GM19467 (cell line): ENCODE data around the gene DEF6.

Experiments used
- ATAC-seq: cut with Tn5 transposase; IDR thresholded peaks from one replicate; pipeline ENCODE4 v1.9.1; 2021; ENCODE audit warnings: mild to moderate bottlenecking, moderate library complexity; ENCODE audit not compliant: unreplicated experiment

DEF6 gene

DNA sequence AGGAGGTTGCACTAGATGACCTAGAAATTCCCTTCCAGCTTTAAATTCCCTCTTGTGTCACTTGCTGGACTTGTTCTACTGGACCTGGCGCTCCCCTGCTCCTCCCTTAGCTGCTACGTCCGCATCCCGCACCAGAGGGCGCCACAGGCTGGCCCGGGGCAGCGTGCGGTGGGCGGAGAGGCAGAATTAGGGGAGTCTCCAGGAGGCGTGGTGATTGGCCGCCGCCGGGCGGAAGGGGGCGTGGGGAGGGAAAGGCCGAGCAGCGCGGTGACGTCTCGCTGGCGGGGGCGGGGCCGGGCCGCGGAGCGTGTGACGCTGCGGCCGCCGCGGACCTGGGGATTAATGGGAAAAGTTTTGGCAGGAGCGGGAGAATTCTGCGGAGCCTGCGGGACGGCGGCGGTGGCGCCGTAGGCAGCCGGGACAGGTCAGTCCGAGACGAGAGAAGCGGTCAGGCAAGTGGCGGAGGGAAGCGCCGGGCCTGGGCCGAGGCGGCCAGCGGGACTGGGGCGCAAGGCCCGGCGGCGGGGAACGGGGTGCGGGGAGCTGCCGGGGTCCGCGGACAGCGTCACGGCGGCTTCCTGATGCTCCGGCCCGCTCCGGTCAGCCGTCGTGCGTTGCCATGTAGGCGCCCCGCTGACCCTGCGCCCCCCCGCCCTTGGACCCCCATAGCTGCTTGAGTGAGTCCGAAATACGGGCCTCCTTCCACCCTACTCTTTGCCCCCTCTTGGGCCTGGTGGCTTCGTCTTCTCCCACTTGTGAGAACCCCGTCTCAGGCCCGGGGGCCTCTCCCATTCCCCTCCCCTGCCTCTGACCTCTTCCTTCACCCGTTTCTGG is 44.9 kb downstream of the DEF6 start, which contains the start of gene PPARD:
Gene PPARD (plus strand): TSS at position 301 of the 834 bp plus-strand sequence. CDS start 68,530 bp downstream, outside the sequence.
- ATAC-seq, result peak; percentile 97

DNA sequence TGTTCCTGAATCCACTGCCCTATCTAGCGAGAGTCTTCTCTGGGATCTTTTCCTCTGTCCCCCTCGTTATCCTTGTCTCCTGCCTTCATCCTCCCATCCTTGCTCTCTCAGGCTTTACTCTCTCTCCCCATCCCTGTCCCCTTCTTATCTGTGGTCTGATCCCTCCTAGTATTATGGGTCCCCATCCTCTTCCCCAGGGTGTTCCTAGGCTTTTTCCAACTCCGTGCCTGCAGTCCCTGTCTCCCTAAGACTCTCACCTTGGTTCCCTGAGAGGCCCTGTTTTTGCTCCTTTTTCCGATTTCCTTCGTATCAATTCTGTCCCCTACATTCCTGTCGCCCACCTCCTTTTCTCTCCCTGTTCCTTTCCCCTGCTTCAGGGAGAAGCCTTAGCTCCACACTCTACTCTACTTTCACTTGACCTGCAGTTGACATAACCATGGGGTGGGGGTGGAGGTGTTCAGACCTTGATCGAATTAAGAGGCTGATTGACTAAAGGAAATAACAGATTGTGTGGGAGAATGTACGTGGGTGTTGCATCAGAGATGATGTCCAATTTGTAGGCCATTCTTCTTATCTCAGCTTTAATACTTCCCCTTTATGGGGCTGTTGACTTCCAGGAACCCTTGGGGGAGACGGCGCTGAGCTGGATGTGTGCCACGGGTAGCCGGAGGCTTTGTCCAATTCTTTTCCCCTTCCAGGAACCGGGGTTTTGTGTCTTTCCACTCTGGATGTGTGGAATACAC is 45.6 kb downstream of the DEF6 start:
- ATAC-seq, result no peak

DNA sequence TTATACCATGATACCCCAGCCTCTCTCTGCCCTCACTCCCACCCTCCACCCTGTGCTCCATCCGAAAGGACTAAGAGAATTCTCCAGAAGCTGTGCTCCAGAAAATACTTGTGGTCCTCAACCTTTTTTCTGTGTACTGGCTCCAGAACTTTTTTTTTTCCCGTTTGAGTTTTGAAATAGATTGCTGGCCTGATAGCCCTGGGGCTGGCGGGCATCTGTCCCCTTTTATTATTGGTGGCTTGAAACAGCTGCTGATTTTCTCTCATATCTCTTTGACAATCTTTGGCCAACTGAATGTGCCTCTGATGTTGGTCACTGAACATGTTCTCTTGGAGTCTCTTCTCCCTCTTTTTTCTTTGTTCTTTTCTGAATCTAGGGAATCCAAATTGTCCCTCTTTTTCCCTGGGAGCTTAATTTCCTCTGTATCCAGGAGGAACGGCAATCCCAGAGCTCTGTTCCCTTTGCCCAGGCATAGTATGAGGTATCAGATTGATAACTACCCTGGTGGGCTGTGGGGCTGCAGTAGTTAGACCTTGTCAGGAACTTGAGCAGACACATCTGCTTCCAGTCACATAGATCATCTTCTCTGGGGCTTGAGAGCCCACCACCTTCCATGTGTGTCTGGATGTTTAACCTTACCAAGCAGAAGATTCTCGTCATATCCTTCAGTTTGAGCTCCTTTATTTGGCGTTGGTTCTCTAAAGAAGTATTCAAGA is 46.4 kb downstream of the DEF6 start:
- ATAC-seq, result no peak

DNA sequence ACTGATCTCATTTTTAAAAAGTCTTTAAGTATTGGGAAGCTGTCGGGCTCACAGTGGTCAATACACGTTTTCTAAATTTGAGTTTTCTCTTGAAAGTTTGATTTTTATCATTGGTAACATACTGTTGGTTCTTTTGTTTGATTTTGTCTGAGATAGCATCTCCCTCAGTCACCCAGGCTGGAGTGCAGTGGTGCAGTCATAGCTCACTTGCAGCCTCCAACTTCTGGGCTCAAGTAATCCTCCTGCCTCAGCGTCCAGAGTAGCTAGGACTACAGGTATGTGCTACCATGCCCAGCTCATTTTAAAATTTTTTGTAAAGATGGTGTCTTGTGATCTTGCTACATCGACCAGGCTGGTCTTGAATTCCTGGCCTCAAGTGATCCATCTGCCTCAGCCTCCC is 53.8 kb downstream of the DEF6 start:
- no peak for ATAC-seq

DNA sequence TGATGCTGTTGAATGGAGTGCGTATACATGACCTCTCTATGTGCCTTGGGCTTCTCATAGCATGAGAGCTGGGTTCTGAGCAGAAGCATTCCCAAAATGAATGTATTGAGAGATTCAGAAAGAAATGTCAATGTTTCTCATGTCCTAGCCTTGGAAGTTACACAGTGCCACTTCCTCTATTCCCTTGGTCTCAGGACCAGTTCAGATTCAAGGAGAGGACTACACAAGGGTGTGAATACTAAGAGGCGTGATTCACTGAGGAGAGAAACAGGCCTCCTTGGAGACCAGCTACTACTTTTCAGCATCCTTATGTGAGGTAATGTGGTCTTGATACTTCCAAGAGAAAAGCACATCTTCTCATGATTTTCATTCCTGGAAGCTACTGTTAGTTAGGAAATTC is 55.1 kb downstream of the DEF6 start:
- no peak for ATAC-seq

DNA sequence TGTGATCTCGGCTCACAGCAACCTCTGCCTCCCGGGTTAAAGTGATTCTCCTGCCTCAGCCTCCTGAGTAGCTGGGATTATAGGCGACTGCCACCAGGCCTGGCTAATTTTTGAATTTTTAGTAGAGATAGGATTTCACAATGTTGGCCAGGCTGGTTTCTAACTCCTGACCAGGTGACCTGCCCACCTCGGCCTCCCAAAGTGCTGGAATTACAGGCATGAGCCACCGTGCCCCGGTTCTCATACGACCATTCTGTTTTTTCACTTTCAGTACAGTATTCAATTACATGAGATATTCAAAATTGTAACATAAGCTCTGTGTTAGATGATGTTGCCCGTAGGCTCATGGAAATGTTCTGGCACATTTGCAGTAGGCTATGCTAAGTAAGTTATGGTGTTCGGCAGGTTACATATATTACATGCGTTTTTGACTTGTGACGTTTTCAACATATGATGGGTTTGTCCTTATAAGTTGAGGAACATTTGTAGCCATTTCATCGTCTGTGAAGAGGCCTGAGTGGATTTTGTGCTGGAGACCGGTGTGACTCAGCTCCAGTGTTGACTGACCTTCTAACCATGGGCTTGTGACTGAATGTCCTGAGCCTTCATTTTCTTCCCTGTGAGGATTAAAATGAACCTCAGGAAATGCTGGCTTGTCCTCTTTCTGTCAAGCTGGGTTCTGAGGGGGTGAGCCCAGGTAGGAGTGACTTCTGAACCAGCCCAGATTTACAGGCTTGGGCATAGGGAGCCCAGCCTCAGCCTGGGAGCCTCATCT is 56.9 kb downstream of the DEF6 start:
- ATAC-seq, result no peak

DNA sequence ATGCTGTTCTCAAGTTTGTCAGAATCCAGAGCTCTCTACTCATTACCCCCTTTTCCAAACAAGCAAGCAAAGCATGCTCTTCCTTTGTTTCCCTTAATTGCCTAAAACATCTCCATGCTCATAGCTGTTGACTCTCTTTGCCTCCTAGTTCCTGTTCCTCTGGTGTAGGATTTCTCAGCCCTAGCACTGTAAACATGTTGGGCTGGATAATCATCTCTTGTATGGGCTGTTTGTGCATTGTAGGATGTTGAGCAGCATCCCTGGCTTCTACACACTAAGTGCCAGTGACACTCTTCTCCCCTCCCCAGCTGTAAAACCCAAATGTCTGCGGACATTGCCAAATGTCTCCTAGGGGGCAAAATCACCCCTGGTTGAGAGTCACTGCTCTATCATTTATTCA is 58.8 kb downstream of the DEF6 start:
- ATAC-seq, result no peak

DNA sequence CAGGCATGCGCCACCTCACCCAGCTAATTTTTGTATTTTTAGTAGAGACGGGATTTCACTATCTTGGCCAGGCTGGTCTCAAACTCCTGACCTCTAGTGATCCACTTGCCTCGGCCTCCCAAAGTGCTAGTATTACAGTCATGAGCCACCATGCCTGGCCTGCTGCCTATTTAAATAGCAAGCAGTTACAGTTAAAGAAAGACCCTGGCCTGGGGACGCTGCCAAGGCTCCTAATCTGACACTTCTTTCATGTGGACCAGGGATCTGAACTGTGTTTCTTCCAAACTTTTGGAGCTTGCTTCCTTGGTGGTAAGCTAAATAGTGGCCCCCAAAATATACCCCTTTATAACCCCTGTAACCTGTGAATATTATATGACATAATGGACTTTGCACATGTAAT is 60.1 kb downstream of the DEF6 start:
- ATAC-seq, result no peak

DNA sequence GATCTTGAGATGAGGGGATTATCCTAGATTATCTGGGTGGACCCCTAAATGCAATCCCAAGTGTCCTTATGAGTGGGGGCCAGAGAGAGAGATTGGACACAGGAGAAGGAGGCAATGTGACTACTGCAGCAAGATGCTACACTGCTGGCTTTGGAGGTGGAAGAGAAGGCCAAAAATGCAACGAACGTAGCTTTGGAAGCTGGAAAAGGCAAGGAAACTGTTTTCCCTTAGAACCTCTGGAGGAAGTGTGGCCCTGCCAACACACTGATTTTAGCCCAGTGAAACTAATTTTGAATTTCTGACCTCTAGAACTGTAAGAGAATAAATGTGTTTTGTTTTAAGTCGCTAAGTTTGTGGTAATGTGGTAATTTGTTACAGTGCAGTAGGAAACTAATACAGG is 60.5 kb downstream of the DEF6 start:
- ATAC-seq, result no peak

DNA sequence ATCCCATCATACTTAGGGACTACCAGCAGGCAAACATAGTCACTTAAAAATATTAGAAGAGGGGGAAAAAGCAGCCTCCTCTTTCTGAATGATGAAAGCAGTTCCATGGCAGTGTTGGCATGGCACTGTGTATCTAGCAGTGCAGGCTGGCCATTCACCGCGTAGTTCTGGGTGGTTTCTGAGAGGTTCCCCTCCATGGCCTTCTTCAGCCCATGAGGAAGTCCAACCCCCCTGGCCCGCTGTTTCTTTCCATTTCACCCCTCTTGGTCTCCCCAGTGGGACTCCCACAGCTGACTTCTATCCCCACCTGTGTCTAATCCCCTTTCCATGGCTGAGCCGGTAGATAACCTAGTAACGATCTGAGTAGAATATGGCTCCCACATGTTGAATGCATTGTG is 61.7 kb downstream of the DEF6 start:
- no peak for ATAC-seq

DNA sequence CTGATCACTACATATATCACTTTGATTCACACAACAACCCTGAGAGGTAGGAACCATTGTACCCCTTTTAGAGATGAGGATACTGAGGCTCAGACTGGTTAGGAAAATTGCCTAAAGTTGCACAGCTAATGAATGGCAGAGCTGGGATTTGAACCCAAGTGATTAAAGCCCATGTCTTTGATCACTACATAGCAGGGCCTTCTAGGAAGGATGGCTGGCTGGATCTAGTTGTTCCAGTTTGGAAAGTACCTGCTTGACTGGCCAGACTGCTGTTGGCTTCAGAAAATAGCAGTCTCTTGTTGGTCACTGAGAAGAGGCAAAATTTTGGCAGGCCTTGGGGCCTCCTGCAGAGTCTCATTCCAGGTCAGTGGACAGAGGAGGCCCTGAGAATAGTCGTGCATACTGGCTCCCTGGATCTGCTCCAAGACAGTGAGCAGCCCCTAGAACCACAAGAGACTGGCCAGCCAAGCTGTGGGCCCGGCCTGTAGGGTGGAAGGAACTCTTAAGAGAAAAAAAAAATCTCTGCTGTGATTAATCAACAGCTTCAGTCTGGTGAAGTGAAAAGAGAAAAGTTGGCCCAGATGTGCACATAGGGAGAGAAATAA is 62.2 kb downstream of the DEF6 start:
- ATAC-seq, result no peak

DNA sequence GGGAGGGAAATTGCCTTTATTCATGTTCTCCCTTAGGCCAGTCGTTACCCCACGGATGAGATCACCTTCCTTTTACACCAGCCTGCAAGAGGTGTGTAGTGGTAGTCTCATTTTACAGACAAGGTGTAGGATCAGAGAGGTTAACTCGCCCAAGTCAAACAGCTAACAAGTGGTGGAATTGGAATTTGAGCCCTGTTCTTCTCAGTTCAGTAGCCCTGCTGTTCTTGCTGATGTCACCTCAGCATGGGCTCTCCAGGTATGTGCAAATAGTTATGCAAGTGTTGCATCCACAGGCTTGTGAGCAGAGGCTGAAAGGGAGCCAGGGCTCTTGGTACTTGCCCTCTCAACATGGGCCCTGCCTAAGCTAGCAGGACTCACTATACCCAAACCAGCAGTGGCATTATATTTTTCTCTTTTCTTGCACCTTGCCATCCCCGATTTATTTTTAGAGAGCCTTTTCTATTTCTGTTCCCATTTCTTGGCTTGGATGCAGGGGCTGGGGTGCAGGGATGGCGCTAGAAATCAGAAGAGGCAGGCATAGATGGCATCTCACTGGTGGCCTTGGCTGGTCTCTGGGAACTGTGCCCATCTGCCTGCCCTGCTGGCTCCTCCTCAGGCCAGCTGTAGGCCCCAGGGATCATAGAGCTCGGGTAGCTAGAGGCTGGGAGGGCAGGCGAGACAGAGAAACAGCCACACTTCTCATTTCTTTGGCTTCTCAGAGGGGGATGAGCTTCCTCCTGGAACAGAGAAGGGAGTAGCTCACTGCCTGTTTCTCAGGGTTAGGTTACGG is 62.9 kb downstream of the DEF6 start:
- no peak for ATAC-seq

DNA sequence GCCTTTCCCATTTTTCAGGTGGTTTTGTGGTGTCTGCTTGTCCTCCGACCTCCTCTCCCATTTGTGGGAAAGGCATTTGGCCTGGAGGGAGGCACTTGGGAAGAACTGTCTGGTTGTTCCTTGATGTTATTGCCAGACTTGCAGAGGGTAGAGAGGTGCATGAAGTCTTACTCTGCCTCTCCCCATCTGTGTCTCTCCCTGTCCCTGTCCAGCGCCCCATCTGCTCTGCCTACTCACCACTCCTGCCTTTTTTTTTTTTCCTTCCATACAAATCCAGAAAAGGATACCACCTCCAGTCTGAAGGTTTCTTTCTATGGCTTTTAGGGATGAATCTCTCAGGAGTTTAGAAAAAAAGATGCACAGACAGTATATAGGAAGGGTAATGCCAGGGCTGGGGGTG is 64.6 kb downstream of the DEF6 start:
- ATAC-seq, result no peak

DNA sequence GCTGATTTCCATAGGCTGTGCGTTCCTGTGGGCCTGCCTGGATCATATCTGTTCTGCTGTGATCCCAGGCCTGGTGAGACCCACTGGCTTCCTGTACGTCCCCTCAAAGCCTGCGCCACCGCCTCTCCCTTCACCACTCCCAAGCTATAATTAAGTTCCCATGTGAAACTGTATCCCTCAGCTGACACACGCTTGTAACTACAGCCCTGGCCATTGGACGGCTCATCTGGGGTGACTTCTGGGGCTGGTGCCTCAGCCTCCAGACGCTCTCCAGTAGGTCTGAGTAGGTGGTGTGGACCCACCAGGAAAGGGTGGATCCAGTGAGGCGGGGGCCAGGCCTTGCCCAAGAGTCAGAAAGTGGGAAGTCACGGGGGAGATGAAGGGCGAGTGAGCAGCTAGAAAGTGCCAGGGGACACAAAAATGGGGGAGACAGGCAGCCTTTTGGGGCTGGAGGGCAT is 65.7 kb downstream of the DEF6 start:
- ATAC-seq, result no peak

DNA sequence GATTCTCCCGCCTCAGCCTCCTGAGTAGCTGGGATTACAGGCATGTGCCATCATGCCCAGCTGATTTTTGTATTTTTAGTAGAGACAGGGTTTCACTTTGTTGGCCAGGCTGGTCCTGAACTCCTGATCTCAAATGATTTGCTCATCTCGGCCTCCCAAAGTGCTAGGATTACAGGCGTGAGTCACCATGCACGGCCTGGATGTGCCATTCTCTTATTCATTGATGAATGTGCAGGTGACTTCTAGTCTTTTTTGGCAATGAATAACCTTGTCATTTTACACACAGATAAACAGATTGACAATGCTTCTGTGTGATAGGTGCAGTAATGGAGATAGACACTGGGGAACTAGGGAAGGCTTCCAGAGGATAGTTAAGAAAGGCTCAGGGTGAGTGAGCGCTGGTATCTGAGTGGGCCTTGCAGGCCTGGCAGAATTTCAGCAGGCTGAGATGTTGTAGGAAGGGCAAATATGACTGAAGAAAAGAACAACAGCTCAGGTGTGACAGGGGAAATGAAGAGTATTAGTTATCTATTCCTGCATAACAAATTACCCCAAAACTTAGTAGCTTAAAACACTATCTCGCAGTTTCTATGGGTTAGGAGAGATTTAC is 68.1 kb downstream of the DEF6 start:
- ATAC-seq, result no peak

DNA sequence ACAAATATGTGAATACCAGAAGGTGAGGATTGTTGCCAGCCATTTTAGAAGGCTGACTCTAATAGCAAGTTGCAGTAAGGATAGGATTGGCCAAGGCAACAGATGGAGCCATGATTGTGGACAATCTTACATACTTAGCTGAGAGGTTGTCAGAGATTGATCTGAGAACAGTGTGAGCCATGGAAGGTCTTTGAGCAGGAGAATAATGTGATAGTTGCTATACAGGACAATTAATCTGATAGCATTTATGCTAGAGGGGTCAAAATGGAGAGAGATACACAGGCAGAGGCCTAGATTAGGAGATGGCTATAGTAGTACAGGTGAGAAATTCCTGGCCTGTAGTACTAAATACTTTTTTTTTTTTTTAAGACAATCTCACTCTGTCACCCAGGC is 68.6 kb downstream of the DEF6 start:
- no peak for ATAC-seq

DNA sequence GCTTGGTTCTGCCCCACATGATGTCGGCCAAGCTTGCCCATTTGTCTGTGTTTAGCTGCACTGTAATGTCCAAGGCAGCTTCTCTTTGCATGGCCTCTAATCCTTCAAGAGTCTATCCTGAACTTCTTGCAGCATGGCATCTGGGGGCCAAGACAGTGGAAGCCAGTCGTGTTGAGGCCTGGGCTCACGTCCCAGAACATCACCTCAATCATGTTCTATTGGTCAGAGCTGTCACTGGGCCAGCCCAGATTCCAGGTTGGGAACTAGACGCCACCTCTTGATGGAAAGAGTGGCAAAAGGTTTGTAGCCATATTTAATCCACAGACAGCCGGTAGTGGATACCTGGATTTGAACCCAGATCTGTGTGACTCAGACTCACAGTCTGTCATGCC is 70.0 kb downstream of the DEF6 start:
- no peak for ATAC-seq

DNA sequence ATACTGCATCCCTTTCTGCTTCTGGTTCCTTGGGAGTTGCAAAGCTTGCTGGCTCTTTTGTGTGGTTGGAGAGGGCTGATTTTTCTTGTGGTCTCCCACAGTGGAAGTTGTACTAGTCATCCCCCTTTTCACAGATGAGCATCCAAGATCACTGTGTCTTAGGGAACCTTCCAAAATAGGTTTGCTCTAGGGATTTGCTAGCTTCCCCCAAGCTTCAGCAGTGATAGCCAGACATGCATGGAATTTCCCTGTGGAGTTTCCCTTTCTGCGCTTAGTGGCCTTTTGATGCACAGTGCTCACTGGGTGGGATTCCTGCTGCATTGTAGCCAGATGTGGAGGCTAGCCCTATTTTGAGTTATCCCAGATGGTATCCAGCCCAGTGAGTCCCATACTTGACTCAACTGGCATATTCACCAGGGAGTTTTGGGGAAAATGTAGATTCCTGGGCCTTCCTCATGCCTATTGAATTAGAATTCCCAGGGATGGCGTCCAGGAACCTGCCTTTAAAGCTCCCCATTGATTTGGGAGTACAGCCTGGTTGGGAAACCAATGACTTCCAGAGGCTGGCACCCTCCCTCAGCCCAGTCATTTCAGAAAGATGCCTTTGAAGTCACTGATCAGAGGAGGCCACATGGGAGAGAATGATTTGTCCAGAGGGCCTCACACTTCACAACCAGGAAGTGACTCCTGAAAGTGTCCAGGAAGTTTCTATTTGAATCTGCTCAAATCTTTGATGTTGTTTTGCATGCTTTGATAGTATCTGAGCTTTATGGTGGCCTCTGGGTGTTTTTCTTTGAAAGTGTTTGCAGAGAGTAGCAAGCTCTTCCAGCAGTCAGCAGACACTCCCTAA is 70.6 kb downstream of the DEF6 start:
- no peak for ATAC-seq
